WERI-Rb-1 (cell line): ENCODE data around the gene PSAP.

Source experiments
- DNase-seq: peaks from one replicate; pipeline ENCODE4 v3.0.0-alpha.2; 2020
- H3K27ac ChIP-seq: fragments of 250-450 bp; sonication (Bioruptor Pico); 2 replicates; pipeline ENCODE4 v1.5.1; 2020; ENCODE audit warnings: mild to moderate bottlenecking, moderate library complexity
- H3K27me3 ChIP-seq: fragments of 250-450 bp; sonication (Bioruptor Pico); 2 replicates; pipeline ENCODE4 v1.5.1; 2021; ENCODE audit warnings: mild to moderate bottlenecking, low read depth, moderate library complexity; ENCODE audit not compliant: insufficient read depth, severe bottlenecking
- H3K36me3 ChIP-seq: fragments of 250-450 bp; sonication (Bioruptor Pico); 2 replicates; pipeline ENCODE4 v1.5.1; 2020; ENCODE audit warnings: mild to moderate bottlenecking, moderate library complexity
- H3K4me3 ChIP-seq: 2 replicates; pipeline ENCODE4 v1.5.1; 2011; ENCODE audit warnings: low read depth, mild to moderate bottlenecking, control low read depth, low read length
- H3K9me3 ChIP-seq: fragments of 250-450 bp; sonication (Bioruptor Pico); 2 replicates; pipeline ENCODE4 v1.5.1; 2021; ENCODE audit warnings: mild to moderate bottlenecking, moderate library complexity; ENCODE audit not compliant: severe bottlenecking
- TF ChIP-seq, protein P1 (sequence below): IDR thresholded peaks from 2 replicates; pipeline ENCODE4 v1.5.1; 2011; ENCODE audit warnings: low read depth, mild to moderate bottlenecking, control low read depth, inconsistent platforms, low read length

The PSAP gene

DNA sequence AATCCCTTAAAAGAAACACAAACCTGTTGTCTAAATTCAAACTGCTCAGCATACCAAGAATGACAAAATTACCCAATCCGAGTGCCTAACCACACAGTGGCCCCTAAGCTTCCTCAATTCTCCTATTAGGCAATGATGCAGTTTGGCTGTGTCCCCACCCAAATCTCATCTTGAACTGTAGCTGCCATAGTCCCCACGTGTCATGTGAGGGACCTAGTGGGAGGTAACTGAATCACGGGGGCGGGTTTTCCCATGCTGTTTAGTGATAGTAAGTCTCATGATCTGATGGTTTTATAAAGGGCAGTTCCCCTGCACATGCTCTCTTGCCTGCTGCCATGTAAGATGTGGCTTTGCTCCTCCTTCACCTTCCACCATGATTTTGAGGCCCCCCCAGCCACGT is 21.9 kb downstream of the PSAP start:
- Histone ChIP-seq H3K36me3 (peaks cover 92% of the 10 kb centered on the region), H3K4me3 (no peak overlapping the region), H3K27me3 (no peaks in the 10 kb centered on the region), H3K9me3 (no peaks in the 10 kb centered on the region), H3K27ac (no peak overlapping the region)
- TF ChIP-seq, protein P1, sequence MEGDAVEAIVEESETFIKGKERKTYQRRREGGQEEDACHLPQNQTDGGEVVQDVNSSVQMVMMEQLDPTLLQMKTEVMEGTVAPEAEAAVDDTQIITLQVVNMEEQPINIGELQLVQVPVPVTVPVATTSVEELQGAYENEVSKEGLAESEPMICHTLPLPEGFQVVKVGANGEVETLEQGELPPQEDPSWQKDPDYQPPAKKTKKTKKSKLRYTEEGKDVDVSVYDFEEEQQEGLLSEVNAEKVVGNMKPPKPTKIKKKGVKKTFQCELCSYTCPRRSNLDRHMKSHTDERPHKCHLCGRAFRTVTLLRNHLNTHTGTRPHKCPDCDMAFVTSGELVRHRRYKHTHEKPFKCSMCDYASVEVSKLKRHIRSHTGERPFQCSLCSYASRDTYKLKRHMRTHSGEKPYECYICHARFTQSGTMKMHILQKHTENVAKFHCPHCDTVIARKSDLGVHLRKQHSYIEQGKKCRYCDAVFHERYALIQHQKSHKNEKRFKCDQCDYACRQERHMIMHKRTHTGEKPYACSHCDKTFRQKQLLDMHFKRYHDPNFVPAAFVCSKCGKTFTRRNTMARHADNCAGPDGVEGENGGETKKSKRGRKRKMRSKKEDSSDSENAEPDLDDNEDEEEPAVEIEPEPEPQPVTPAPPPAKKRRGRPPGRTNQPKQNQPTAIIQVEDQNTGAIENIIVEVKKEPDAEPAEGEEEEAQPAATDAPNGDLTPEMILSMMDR, result no peak
- DNase-seq, result no peak

DNA sequence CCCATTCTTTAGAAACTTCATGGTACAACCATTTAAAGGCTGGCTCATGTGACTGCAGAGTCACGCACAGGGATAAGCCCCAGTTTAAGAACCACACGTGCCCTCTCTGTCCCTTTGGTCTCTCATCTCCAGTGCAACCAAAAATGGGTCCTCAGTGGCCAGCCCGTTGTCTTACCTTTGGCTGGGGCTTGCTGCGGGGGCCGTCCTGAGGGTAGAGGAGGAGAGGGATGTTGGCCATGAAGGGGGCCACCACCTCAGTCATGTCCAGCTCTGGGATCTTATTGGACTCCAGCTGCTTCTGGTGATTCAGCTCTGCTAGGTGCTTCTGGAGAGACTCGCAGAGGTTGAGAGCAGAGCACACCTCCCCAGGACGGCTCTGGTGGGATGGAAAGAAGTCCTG is 22.3 kb downstream of the PSAP start:
- DNase-seq, result no peak
- peaks cover 91% of the 10 kb centered on the region for H3K36me3 ChIP-seq

DNA sequence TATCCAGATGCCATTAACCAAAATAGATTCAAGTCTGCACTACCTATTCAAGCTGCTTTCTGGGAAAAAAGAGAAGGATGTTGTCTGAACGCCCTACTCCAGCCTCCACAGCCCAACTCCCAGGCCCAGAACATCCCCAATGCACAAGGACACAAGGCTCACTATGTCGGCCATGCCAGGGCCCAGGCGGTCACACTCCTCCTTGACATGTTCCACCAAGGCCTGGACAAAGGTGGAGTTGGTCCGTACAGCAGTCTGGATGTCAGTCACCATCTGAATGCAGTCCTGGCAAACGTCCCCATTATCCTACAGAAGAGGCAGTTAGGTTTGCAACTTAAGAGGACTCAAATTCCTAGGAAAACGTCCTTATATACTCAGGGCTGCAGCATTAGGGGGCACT is 23.2 kb downstream of the PSAP start:
- H3K36me3 ChIP-seq, result peaks cover 90% of the 10 kb centered on the region
- no peak for DNase-seq
- H3K27me3 ChIP-seq, result no peaks in the 10 kb centered on the region
- no peak overlapping the region for H3K4me3 ChIP-seq
- H3K27ac ChIP-seq, result no peak overlapping the region
- H3K9me3 ChIP-seq, result no peaks in the 10 kb centered on the region
- TF ChIP-seq, protein P1, result no peak

More for the DNA sequence above, 22.3 kb downstream of the PSAP start:
- Histone ChIP-seq H3K9me3 (no peaks in the 10 kb centered on the region), H3K4me3 (no peak overlapping the region), H3K27me3 (no peaks in the 10 kb centered on the region), H3K27ac (no peak overlapping the region)
- TF ChIP-seq, protein P1, result no peak

DNA sequence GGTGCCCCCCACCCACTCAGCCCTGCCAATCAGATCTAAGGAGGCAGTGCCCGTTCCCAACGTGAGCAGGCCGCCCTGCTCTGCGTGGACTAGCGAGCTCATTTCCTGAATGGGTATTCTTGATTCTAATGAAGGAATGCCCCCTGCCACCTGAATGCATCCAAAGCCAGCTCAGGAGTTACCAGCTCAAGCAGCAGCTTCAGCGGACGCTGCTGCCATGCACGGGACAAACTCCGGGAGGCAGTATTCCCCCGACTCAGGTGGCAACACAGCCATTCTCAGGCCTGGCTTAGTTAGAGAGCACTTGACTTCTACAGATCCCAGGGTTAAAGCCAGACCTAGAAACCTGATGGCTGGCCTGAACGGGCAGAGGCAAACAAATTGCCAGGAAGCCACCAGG is 25.8 kb downstream of the PSAP start:
- no peak for DNase-seq
- Histone ChIP-seq H3K9me3 (no peaks in the 10 kb centered on the region), H3K27ac (no peak overlapping the region), H3K4me3 (no peak overlapping the region), H3K36me3 (peaks cover 82% of the 10 kb centered on the region), H3K27me3 (no peaks in the 10 kb centered on the region)
- TF ChIP-seq, protein P1, result peak; percentile 50

DNA sequence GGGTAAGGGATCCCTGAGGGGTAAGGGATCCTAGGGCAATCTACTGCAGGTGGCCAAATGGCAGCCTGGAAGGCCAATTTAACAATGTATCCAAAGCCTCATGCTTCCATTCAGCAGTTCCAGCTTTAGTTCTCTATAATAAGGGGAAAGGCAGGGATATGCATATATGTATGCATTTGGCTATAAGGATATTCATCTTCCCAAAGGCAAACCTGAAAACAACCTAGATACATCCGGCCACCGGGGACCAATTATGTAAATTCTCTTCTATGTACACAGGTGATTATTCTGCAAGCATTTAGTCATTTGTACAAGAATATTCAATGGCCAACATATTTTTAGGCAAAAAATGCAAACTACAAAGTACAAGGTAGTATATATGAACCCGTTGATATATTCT is 26.7 kb downstream of the PSAP start:
- H3K9me3 ChIP-seq, result no peaks in the 10 kb centered on the region
- TF ChIP-seq, protein P1, result no peak
- H3K36me3 ChIP-seq, result peaks cover 82% of the 10 kb centered on the region

DNA sequence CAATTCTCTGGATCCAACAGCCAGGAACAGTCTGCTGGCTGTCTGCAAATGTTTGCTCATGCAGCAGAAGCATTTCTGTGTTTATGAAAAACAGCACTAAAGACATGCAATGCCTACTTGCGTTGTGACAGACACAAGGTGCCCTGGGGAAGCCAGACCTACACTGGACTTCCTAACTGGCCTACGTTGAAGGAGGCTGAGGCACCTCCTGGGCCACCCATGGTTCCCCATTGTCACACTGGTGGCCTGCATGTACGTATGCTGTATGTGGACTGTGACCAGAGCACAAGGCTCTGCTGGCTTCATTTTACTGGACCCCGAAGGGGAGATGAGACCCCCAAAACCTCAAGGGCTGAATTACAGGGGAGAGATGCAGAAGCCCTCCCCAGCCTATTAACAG is 27.7 kb downstream of the PSAP start:
- Histone ChIP-seq H3K4me3 (no peak overlapping the region), H3K36me3 (peaks cover 82% of the 10 kb centered on the region), H3K27ac (no peak overlapping the region), H3K27me3 (no peaks in the 10 kb centered on the region), H3K9me3 (no peaks in the 10 kb centered on the region)
- TF ChIP-seq, protein P1, result no peak
- DNase-seq, result no peak

More for the DNA sequence above, 26.7 kb downstream of the PSAP start:
- no peak overlapping the region for H3K4me3 ChIP-seq
- H3K27me3 ChIP-seq, result no peaks in the 10 kb centered on the region
- DNase-seq, result no peak
- no peak overlapping the region for H3K27ac ChIP-seq
